Neural progenitor cell (in vitro differentiated cells): ENCODE data around the gene WDR70.

ENCODE experiments used
- EZH2 ChIP-seq: fragments of 200-600 bp; sonication (generic); IDR thresholded peaks from 2 replicates; pipeline ENCODE4 v1.6.1; 2017; ENCODE audit warnings: antibody characterized with exemption, mild to moderate bottlenecking, moderate library complexity
- EZH2phosphoT487 ChIP-seq: fragments of 200-600 bp; sonication (generic); IDR thresholded peaks from 2 replicates; pipeline ENCODE4 v1.6.1; 2017; ENCODE audit warnings: antibody characterized with exemption
- TF ChIP-seq, protein P1 (sequence below): fragments of 200-600 bp; sonication (generic); IDR thresholded peaks from 2 replicates; pipeline ENCODE4 v1.5.1; 2017; ENCODE audit warnings: antibody characterized with exemption, mild to moderate bottlenecking

DNA sequence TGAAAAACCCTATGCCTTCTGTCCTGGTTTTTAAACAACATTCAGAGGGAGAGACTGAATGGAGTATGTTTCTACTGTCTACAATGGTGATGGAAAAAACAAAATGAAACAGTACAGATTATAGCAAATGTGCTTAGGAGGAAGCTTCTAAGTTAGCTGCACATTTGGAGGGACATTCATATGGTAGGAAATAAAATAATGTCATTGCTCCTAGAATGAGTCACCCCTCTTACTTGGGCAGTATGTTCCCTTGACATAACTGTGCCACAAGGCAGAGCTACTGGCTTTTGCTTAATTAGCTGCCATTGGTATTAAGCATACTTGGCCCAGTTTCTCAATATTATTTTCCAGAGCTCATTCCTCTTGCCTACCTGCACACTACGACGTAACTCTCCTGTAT lies 331.8 kb downstream of the WDR70 start:
- TF ChIP-seq, protein P1, sequence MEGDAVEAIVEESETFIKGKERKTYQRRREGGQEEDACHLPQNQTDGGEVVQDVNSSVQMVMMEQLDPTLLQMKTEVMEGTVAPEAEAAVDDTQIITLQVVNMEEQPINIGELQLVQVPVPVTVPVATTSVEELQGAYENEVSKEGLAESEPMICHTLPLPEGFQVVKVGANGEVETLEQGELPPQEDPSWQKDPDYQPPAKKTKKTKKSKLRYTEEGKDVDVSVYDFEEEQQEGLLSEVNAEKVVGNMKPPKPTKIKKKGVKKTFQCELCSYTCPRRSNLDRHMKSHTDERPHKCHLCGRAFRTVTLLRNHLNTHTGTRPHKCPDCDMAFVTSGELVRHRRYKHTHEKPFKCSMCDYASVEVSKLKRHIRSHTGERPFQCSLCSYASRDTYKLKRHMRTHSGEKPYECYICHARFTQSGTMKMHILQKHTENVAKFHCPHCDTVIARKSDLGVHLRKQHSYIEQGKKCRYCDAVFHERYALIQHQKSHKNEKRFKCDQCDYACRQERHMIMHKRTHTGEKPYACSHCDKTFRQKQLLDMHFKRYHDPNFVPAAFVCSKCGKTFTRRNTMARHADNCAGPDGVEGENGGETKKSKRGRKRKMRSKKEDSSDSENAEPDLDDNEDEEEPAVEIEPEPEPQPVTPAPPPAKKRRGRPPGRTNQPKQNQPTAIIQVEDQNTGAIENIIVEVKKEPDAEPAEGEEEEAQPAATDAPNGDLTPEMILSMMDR = no peak
- no peak for TF ChIP-seq EZH2phosphoT487
- no peak for TF ChIP-seq EZH2
